GM19372 (cell line): Measurements from ENCODE around the gene MACF1.

Source experiments
- ATAC-seq: cut with Tn5 transposase; IDR thresholded peaks from one replicate; pipeline ENCODE4 v1.9.1; 2021; ENCODE audit warnings: mild to moderate bottlenecking, low read depth, moderate library complexity; ENCODE audit not compliant: unreplicated experiment

MACF1 gene

DNA sequence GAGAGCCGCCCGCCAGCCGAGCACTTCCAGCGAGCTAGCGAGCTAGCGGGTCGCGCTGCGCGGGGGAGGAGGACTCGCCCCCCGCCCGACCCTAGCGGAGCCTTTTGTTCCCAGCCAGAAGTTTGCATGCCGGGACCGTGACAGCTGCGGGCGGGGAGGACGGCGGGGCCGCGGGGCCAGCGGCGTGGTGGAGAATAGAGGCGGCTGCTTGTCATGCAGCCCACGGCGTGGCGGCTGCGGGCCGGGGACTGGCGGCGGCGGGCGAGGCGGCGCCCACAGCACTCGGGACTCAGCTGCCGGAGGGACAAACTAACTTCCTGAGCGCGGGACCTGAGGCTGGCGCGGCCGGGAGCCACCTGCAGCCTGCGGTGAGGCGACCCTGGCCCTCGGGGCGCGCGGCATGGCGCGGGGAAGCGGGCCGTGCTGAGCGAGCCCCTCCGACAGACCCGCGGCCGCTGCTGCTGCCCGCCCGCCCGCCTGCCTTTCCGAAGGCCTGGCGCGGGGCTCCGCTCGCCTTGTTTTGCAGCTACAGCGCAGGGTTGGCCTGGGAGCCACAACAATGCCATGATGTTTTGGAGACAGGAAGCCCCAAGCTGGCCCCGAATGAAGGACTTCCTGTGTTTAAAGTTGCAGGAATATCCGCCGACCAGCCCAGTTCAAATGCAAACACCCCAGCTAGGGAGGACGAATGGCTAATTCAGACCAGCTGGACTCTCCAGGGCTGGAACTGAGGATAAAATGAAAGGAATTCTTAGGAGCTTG is 204.7 kb downstream of the MACF1 start:
- ATAC-seq, result no peak

DNA sequence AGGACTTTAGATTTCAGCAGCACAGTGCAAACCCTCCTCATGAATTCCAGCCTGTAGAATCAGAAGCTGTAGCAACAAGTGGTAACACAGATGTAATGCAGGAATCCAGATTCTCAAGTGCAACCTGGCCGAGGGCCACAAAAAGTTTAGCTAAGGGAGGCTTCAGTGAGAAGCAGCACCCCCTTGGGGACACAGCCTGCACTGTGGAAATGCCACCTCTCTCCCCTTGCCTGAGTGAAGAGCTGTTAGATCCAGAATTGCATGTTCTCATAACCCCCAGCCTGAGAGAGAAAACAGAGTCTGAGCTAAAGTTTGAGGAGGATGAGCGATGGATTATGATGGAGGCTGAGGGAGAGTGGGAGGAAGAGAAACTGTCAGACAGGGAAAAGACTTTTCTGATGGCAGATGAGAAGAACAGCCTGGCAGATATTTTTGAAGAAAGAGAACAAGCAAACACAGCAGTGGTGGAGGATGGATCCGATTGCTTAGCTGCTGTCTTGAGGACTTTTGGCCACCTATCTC is 206.5 kb downstream of the MACF1 start:
- ATAC-seq, result no peak

DNA sequence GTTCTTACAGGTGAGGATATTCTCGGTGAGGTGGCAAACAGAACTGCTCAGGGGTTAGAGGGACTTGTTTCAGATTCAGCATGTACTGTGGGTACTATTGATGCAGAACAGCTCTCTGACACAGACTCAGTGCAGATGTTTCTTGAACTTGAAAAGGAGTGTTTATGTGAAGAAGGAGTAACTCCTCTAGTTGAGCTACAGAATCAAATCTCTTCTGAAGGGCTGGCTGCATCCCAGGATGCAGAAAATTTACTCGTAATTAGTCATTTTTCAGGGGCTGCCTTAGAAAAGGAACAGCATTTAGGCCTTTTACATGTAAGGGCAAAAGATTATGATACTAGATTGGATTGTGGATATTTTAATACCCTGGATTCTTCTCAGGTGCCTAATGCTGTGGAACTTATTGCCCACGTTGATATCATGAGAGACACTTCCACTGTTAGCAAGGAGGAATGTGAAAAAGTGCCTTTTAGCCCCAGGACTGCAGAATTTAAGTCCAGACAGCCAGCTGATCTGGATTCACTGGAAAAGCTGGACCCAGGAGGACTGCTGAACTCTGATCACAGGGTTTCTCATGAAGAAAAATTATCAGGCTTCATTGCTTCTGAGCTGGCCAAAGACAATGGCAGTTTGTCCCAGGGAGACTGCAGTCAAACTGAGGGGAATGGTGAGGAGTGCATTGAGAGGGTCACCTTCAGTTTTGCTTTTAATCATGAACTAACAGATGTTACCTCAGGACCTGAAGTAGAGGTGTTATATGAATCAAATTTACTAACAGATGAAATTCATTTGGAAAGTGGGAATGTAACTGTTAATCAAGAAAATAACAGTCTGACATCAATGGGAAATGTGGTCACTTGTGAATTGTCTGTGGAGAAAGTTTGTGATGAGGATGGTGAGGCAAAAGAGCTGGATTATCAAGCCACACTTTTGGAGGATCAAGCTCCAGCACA is 207.3 kb downstream of the MACF1 start:
- ATAC-seq, result no peak

DNA sequence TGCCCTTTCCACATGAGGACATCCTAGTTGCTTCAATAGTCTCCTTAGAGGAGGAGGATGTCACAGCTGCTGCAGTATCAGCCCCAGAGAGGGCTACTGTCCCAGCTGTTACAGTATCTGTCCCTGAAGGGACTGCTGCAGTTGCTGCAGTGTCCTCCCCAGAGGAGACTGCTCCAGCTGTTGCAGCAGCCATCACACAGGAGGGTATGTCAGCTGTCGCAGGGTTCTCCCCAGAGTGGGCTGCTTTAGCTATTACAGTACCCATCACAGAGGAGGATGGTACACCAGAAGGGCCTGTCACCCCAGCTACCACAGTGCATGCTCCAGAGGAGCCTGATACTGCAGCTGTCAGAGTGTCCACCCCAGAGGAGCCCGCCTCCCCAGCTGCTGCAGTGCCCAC is 208.4 kb downstream of the MACF1 start:
- no peak for ATAC-seq

DNA sequence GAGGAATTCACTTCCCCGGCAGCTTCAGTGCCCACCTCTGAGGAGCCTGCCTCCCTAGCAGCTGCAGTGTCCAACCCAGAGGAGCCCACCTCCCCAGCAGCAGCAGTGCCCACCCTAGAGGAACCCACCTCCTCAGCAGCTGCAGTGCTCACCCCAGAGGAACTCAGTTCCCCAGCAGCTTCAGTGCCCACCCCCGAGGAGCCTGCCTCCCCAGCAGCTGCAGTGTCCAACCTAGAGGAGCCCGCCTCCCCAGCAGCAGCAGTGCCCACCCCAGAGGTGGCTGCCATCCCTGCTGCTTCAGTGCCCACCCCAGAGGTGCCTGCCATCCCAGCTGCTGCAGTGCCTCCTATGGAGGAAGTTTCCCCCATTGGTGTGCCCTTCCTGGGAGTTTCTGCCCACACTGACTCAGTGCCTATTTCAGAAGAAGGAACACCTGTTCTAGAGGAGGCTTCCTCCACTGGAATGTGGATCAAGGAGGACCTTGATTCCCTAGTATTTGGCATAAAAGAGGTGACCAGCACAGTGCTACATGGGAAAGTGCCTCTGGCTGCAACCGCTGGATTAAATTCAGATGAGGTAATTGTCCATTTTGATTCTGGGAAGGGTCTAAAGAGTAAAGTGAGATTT is 209.5 kb downstream of the MACF1 start:
- ATAC-seq, result no peak

DNA sequence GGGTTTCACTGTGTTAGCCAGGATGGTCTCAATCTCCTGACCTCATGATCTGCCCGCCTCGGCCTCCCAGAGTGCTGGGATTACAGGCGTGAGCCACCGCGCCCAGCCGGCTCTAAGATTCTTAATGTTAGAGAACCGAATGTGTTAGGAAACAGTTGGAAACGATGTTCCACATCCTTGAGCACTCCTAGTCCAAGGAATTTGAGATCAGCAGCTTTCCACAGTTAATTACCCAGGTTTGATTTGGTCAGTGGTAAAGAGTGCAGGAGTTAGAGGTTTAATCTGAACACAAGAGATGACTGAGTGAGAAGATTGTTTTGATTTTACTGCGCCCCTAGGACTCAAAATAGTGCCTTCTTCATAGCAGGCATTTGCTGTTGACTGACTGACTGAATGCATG is 211.1 kb downstream of the MACF1 start:
- no peak for ATAC-seq

DNA sequence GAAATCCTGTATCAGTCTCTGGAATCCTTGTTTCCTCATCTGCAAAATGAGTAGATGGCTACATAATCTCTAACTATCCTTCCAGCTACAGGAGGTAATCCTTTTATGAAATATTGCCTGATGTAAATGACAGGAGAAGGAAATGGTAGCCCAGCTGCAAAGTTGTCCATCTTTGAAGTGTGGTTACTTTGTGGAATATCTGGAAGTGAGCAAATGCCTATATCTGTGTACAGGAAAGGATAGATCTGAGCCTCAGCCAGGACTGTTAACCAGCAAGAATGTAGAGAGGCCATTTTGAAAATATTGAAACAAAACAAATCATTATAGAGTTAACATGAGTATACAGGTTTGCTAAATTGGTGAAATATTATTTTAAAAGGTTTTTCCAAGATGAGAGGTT is 212.1 kb downstream of the MACF1 start:
- ATAC-seq, result no peak

DNA sequence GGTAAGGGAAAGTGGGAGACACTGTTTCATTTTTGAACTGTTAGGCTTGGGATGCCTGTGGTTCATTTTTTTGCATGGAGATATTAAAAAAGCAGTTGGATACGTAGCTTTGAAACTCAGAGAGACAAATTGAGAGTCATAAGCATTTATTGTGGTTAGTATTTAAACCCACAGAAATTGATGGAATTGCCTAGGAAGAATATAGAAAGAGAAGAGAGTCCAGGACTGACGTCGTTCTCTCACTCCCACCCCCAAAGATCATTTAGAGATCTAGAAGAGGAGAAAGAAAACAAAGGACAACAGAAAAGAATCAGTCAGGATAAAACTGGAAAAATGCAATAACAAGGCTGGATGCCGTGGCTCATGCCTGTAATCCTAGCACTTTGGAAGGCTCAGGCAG is 213.7 kb downstream of the MACF1 start:
- no peak for ATAC-seq

DNA sequence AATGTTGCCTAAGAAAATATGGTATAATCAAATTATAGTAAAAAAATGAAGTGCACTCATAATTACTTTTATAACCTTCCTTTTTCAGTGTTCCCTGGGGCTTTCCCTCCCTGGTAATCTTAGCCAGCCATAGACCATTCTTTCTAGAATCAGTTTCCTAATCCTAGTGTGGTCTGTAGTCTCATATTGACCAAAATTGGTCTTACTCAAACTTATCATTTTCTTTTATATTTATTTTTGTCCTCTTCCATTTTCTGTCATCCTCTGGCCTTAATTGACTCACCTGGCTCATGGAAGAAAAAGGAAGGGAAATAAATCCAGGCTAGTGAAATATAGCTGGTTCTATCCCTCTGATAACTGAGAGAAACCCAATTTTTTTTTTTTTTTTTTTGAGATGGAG is 216.0 kb downstream of the MACF1 start:
- ATAC-seq, result no peak

DNA sequence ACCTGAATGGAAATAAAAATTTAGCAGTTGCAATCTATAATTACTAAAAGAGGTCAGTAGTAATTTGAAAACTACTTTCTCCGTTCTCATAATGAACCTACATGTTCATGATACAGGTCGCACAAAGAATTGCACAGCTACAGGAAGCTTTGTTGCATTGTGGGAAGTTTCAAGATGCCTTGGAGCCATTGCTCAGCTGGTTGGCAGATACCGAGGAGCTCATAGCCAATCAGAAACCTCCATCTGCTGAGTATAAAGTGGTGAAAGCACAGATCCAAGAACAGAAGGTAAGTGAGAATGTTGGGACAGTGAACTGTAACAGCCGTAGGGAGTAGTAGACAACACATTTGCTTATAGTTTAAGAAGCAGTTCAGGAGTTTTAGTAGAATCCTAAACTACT is 218.1 kb downstream of the MACF1 start:
- ATAC-seq, result no peak

DNA sequence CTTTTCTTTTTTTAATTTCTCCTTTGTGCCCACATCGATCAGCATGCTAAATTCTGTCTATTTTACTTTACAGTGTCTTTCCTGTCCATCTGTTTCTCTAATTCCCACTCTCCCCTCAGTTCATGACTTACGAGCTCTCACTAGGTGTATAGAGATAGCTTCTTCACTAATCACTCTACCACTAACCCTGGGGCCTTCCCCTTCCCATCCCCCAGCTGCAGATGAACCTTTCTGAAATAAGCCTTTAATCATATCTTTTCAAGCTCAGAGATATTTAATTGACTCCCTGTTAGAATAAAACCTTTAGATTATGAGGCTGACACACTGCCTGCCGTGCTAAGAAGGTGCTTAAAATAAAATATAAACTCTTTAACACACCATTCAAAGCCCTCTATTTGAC is 220.7 kb downstream of the MACF1 start:
- no peak for ATAC-seq

DNA sequence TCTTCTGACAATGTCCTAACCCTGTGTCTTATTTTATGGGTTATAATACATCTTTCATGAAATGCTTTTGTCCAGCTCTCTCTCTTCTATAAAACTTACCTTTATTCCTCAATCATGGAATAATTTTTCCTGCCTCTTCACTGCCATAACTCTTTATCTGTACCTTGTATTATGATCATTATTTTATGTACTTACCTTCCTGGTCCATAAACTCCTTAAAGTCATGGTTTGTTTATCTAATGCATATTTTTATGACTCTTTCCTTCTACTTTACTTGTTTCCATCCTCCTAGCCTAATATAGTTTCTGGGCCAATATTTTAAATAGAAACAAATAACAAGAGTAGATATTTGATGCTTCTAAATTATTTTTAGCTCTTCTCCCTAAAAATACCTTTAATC is 221.1 kb downstream of the MACF1 start:
- ATAC-seq, result no peak

DNA sequence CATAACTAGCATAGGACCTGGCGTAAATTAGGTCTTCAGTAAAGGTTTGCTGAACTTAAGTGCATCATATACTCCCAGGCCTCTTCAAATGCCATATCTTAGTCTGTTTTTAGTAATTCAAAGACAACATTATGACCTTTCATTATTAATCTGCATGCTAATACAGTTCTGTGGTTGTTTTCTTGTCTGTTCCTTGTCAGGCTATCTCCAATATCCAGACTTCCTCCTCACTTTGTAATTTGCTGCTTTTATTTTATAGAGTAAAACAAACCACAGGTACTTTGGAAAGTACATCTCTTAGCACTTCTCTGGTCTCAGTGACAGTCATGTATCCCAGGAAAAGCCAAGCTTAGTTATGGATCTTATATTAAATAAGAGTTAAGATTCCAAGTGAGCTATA is 221.9 kb downstream of the MACF1 start:
- ATAC-seq, result no peak

DNA sequence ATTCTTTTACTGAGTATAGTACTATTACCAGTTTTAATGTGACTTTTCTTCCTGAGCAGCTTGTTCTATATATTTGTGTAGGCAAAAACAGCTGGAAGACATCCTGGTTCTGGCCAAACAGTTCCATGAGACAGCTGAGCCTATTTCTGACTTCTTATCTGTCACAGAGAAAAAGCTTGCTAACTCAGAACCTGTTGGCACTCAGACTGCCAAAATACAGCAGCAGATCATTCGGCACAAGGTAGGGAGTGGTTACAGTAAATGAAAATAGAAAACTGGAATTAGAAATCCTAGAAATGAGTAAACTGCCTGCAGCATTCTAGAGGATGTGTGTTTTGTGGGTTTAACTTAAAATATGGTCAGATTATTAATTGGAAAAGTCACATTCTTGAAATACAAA is 222.9 kb downstream of the MACF1 start:
- no peak for ATAC-seq

DNA sequence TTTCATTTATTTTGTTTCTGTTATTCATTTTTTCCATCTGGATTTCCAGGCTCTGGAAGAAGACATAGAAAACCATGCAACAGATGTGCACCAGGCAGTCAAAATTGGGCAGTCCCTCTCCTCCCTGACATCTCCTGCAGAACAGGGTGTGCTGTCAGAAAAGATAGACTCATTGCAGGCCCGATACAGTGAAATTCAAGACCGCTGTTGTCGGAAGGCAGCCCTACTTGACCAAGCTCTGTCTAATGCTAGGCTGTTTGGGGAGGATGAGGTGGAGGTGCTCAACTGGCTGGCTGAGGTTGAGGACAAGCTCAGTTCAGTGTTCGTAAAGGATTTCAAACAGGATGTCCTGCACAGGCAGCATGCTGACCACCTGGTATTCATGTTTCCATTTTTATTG is 223.4 kb downstream of the MACF1 start:
- no peak for ATAC-seq

DNA sequence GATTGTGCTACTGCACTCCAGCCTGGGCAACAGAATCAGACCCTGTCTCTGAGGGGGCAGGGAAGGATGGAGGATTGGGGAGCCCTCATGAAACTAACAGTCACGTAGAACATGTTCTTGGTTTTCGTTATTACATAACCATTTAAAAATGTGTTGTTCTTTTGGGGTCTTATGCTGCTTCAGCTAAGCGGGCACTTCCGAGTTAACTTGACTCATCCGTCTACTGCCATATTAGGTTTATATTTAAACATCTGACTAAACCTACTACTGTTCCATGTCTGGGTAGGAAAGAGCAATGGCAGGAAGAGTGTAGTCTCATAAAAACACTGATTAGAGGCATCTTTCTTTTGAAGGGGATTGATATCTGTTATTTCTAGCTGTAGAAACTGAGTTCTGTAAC is 227.4 kb downstream of the MACF1 start:
- no peak for ATAC-seq

DNA sequence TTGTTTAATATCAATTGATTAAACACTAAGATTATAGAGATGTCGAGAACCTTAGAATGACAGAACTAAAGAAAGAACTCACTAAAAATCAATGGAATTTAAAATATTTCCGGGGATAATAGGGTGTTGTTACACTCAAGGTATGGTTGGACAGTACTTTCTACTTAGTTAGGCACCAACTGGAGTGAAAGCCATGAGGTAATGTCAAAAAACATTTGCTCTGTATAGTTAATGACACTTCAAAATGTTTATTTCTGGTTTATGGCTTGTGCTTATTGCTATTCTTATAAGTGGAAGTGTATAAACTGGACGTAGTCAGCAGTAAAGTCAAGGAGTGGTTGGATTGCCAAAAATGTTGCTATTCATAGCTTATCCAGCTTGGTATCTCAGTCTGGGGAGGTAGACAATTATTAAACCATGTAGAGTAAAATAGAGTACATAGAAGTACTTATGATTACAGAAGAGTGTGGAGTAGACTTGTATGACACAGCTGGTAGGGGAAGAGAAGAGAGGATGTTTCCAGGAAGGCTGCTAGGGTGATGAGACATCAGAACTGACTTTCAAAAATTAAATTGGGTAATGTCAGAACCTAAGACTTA is 230.4 kb downstream of the MACF1 start:
- no peak for ATAC-seq

DNA sequence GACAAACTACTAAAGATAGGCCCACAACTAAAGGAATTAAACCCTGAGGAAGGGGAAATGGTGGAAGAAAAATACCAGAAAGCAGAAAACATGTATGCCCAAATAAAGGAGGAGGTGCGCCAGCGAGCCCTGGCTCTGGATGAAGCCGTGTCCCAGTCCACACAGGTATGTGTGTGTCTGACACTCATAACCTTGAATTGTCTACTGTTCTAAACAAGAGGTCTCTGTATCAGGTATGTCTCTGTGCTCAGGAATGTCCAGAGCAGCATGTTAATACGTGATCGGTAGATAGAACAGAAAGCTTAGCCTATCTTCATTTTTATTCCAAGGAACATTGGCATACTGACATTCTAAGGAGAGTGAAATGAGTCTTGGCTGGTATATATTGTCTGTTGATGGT is 231.1 kb downstream of the MACF1 start:
- ATAC-seq, result no peak

DNA sequence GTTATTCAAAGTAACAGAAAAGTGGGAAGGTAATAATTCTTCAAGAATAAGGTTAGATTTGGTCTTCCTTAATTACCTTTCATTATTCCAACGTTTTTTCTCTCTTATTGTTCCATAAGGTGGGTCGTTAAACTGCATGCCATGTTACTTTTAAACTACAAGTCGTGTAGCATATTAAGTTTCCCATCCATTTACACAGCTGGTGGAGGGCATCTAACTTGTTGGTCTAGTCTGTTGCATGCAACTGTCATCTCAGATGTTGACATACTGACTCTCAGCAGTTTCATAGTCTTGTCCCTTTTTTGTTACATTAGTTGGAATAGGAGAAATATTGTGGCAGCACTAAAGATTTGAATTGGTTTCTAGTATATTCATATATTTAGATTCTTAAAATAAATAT is 232.3 kb downstream of the MACF1 start:
- ATAC-seq, result no peak

DNA sequence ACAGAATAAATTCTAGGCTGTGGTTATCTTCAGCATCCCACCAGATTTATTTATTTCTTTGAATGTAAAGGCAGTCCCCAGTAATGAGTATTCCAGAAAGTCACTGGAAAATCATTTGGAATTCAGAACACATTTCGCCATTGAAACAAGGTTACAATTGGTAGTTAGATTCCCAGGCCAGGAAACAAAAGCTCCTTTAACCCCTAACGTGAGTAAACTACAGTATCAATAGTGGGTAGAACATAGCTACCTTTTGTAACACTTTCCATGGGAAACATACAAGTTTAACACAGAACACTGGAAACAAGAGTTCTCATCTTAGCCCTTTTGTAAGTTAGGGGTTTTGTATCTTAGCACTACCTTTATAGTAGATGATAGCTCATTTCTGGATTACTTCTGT is 233.5 kb downstream of the MACF1 start:
- ATAC-seq, result no peak

DNA sequence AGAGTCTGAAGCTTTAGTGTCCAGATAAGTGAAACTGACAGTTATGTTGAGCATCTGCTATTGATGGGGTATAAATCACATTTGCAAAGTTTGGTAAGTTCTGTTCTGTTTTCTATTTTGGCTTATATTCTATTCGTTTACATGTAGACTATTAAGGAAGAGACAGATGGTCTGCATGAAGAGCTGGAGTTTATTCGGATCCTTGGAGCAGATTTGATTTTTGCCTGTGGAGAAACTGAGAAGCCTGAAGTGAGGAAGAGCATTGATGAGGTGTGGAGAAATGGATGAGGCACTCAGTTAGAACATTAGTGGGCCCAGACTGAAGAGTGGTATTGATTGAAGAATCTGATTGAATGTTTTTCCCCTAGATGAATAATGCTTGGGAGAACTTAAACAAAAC is 236.4 kb downstream of the MACF1 start:
- no peak for ATAC-seq
